B cell (primary cell): ENCODE results near the gene ULK4. TPM values are rescaled to one million over a fixed set of nuclear protein-coding genes. Genes with fewer than 3 reads are reported as not detected.

Source experiments
- ATAC-seq: fragments of 200-7000 bp; cut with Tn5 transposase; one replicate; pipeline ENCODE4 v1.10.0; 2021; ENCODE audit warnings: low read depth, mild to moderate bottlenecking, moderate number of reproducible peaks, moderate library complexity
- CTCF ChIA-PET: fragments of 350-600 bp; sonication (Branson Sonifier 250); formaldehyde crosslinking; loops from one replicate; lab custom pipeline; 2021; ENCODE audit warnings: antibody characterized with exemption, inconsistent platforms; lab: Charles Lee
- POLR2A ChIA-PET: fragments of 350-600 bp; sonication (Branson Sonifier 250); formaldehyde crosslinking; loops from one replicate; lab custom pipeline; 2021; ENCODE audit warnings: antibody characterized with exemption; lab: Charles Lee
- DNase-seq: peaks from one replicate; pipeline ENCODE4 v3.0.0; 2013
- H2AFZ ChIP-seq: 2 replicates; pipeline ENCODE4 v1.6.1; 2012; ENCODE audit warnings: mild to moderate bottlenecking, low read depth, low read length; ENCODE audit not compliant: insufficient read depth, poor library complexity, severe bottlenecking
- H3K27ac ChIP-seq, 2 donors: 1 replicate in 1 of 2; 2 replicates in 1 of 2; pipeline ENCODE4 v1.5.1; 2012 to 2013; ENCODE audit warnings: low read length in 2 of 2, mild to moderate bottlenecking in 2 of 2, moderate library complexity in 1 of 2
- H3K27me3 ChIP-seq, 4 experiments: fragments of 200-600 bp in 1 of 4; sonication (generic) in 1 of 4; replicated peaks in 1 of 4; 1 replicate in 2 of 4; 2 replicates in 2 of 4; pipeline versions ENCODE4 v1.6.1 to v1.7.0; 2013 to 2016; ENCODE audit warnings: low read length in 3 of 4, mild to moderate bottlenecking in 2 of 4, mixed read lengths in 1 of 4, moderate library complexity in 1 of 4; ENCODE audit not compliant: insufficient read depth in 4 of 4, control insufficient read depth in 3 of 4; ENCODE audit errors: control extremely low read depth in 1 of 4
- H3K36me3 ChIP-seq, 2 experiments: replicated peaks in 1 of 2; 1 replicate in 1 of 2; 2 replicates in 1 of 2; pipeline versions ENCODE4 v1.6.1 to v1.7.1; 2013; ENCODE audit warnings: low read length in 1 of 2; ENCODE audit not compliant: insufficient read depth in 2 of 2, control insufficient read depth in 1 of 2; ENCODE audit errors: control extremely low read depth in 1 of 2, extremely low read depth in 1 of 2
- H3K4me1 ChIP-seq, 2 donors: fragments of 200-600 bp in 1 of 2; sonication (generic) in 1 of 2; 1 replicate in 1 of 2; 2 replicates in 1 of 2; pipeline versions ENCODE4 v1.5.1 to v1.6.1; 2013 to 2017; ENCODE audit warnings: low read length in 2 of 2; ENCODE audit not compliant: control insufficient read depth in 2 of 2, insufficient read depth in 2 of 2
- H3K4me2 ChIP-seq: replicated peaks from 2 replicates; pipeline ENCODE3; 2012; ENCODE audit warnings: mild to moderate bottlenecking, low read depth, low read length; ENCODE audit not compliant: poor library complexity, severe bottlenecking
- H3K4me3 ChIP-seq, 5 experiments: fragments of 200-600 bp in 1 of 5; sonication (generic) in 1 of 5; 1 replicate in 3 of 5; 2 replicates in 2 of 5; pipeline versions ENCODE4 v1.5.1 to v1.7.0; 2011 to 2016; ENCODE audit warnings: low read length in 4 of 5, mild to moderate bottlenecking in 4 of 5, low read depth in 2 of 5, control low read depth in 1 of 5, moderate library complexity in 1 of 5; ENCODE audit not compliant: insufficient read depth in 1 of 5; ENCODE audit errors: control extremely low read depth in 1 of 5, extremely low read depth in 1 of 5
- H3K79me2 ChIP-seq: fragments of 200-600 bp; sonication (generic); one replicate; pipeline ENCODE4 v1.6.0; 2016; ENCODE audit warnings: low read length; ENCODE audit not compliant: control insufficient read depth, insufficient read depth
- H3K9ac ChIP-seq: fragments of 200-600 bp; sonication (generic); 2 replicates; pipeline ENCODE4 v1.6.1; 2017; ENCODE audit warnings: mild to moderate bottlenecking, low read length, moderate library complexity
- H3K9me3 ChIP-seq, 3 donors: one replicate each; pipeline versions ENCODE4 v1.6.1 to v1.7.1; 2013; ENCODE audit warnings: low read length in 2 of 3; ENCODE audit not compliant: control insufficient read depth in 2 of 3, insufficient read depth in 1 of 3; ENCODE audit errors: control extremely low read depth in 1 of 3
- H4K20me1 ChIP-seq: 2 replicates; pipeline ENCODE4 v1.6.0; 2012; ENCODE audit warnings: mild to moderate bottlenecking, low read length; ENCODE audit not compliant: insufficient read depth, control insufficient read depth, poor library complexity, severe bottlenecking
- H3K27ac Mint-ChIP-seq: one replicate; pipeline ENCODE4 v1.8.0; 2021; ENCODE audit warnings: mixed read lengths
- H3K27me3 Mint-ChIP-seq: one replicate; pipeline ENCODE4 v1.8.0; 2021; ENCODE audit warnings: mixed read lengths
- H3K4me1 Mint-ChIP-seq: one replicate; pipeline ENCODE4 v1.8.0; 2021; ENCODE audit warnings: mixed read lengths
- H3K4me3 Mint-ChIP-seq: one replicate; pipeline ENCODE4 v1.8.0; 2021; ENCODE audit warnings: mixed read lengths
- H3K9me3 Mint-ChIP-seq: one replicate; pipeline ENCODE4 v1.8.0; 2022; ENCODE audit warnings: mixed read lengths; ENCODE audit not compliant: insufficient read depth
- CTCF ChIP-seq: fragments of 200-600 bp; IDR thresholded peaks from one replicate; pipeline ENCODE4 v1.8.0; 2022; ENCODE audit warnings: antibody characterized with exemption, mild to moderate bottlenecking
- EZH2 ChIP-seq: IDR thresholded peaks from 2 replicates; pipeline ENCODE4 v1.6.1; 2012; ENCODE audit warnings: borderline replicate concordance, low read depth, mild to moderate bottlenecking, moderate library complexity, low read length; ENCODE audit not compliant: insufficient read depth, poor library complexity, severe bottlenecking
- WGBS: methylation state at CpG from one replicate; pipeline ENCODE4 v1.1.5; 2013; ENCODE audit warnings: missing lambda C conversion rate; ENCODE audit not compliant: insufficient coverage; 5-methylcytosine and 5-hydroxymethylcytosine counted together
- intact Hi-C: fragments of 100-400 bp; cut with micrococcal nuclease; formaldehyde crosslinking; loops from one replicate; pipeline ENCODE4 v1.10.0; 2022
- polyA plus RNA-seq: library from polyadenylated mRNA; depleted of rRNA; stranded (reverse); fragments of >200 nt; gene quantifications from 2 replicates; pipeline ENCODE4 v1.2.3, GENCODE V29; 2012
- total RNA-seq, 2 donors: library from RNA; stranded (reverse); fragments of 120-200 nt in 1 of 2; gene quantifications; 1 replicate in 1 of 2; 2 replicates in 1 of 2; pipeline versions ENCODE4 v1.2.3 to v1.2.4, GENCODE V29; 2013 to 2022

ULK4 gene
- total and polyA plus RNA-seq, 2 donors (not counting 1 experiment from before 2014, with no cell fraction given) = 5.2 to 33.7 TPM

- no peak overlapping the region for H3K4me3 ChIP-seq
- 50% methylated on average over 1 of the region's 2 CpGs for WGBS
- H3K36me3 ChIP-seq = no peaks in the 10 kb centered on the region
- no peaks in the 10 kb centered on the region for H3K4me1 ChIP-seq
- no peak overlapping the region for H3K27ac ChIP-seq
- H3K4me3 Mint-ChIP-seq = no peak overlapping the region
- no peak overlapping the region for H3K4me2 ChIP-seq
- intact Hi-C loops = no loop called here
- no peaks in the 10 kb centered on the region for H4K20me1 ChIP-seq
- H3K4me1 Mint-ChIP-seq = no peaks in the 10 kb centered on the region
- CTCF ChIA-PET = no interaction called here
- no peak overlapping the region for H3K27ac Mint-ChIP-seq
- DNase-seq (no peak), ATAC-seq (no peak)
- H3K27me3 Mint-ChIP-seq = no peaks in the 10 kb centered on the region
- H3K9me3 Mint-ChIP-seq = no peaks in the 10 kb centered on the region
- no peaks in the 10 kb centered on the region for H3K9me3 ChIP-seq
- H3K27me3 ChIP-seq = no peaks in the 10 kb centered on the region
- POLR2A ChIA-PET = no interaction called here
- no peak overlapping the region for H3K9ac ChIP-seq
- TF ChIP-seq CTCF (no peak), EZH2 (no peak)
- no peak overlapping the region for H2AFZ ChIP-seq
- H3K79me2 ChIP-seq = no peaks in the 10 kb centered on the region
These were observed 253.7 kb downstream of the ULK4 start for GRCh38 chr3:41708176-41708575.

DNA sequence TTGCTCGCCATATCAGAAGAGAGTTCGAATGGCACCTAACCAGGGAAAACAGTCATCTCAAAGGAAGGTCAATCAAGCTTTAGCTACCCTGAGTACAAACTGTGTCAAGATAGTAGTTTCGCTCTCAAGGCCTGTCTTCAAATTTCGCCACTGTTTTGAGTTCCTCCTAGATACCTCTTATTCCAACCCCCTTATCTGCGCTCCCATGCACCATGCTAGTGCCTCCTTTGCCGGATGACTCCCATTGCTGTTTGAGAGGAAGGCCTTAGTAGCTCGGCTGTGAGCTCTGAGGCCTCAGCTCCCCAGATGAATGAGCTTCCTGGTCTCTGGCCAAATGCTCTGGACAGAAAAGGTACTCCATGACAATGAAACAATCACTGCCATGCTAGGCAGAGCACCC, 256.0 kb downstream of the ULK4 start:
- no peak overlapping the region for H3K9ac ChIP-seq
- no peaks in the 10 kb centered on the region for H3K27me3 ChIP-seq
- no peak overlapping the region for H3K4me3 Mint-ChIP-seq
- ATAC-seq (no peak), DNase-seq (no peak)
- no peaks in the 10 kb centered on the region for H3K36me3 ChIP-seq
- H3K27me3 Mint-ChIP-seq = no peaks in the 10 kb centered on the region
- no peaks in the 10 kb centered on the region for H3K4me1 Mint-ChIP-seq
- TF ChIP-seq CTCF (no peak), EZH2 (no peak)
- no peak overlapping the region for H3K4me2 ChIP-seq
- ChIA-PET CTCF (interaction anchor here (0.7 kb wide), 1 partner anchor 9 kb away, joined by 5 read pairs; no protein-coding TSS in a partner anchor), POLR2A (no interaction called here)
- WGBS = 99% methylated on average over 7 of the region's 7 CpGs
- H2AFZ ChIP-seq = no peak overlapping the region
- no peaks in the 10 kb centered on the region for H4K20me1 ChIP-seq
- no peaks in the 10 kb centered on the region for H3K79me2 ChIP-seq
- H3K27ac Mint-ChIP-seq = no peak overlapping the region
- no peaks in the 10 kb centered on the region for H3K9me3 Mint-ChIP-seq
- H3K4me1 ChIP-seq = no peaks in the 10 kb centered on the region
- no peak overlapping the region for H3K4me3 ChIP-seq
- intact Hi-C loops = no loop called here
- no peak overlapping the region for H3K27ac ChIP-seq
- H3K9me3 ChIP-seq = no peaks in the 10 kb centered on the region
